ENCODE results near the gene HYAL4.

DNA sequence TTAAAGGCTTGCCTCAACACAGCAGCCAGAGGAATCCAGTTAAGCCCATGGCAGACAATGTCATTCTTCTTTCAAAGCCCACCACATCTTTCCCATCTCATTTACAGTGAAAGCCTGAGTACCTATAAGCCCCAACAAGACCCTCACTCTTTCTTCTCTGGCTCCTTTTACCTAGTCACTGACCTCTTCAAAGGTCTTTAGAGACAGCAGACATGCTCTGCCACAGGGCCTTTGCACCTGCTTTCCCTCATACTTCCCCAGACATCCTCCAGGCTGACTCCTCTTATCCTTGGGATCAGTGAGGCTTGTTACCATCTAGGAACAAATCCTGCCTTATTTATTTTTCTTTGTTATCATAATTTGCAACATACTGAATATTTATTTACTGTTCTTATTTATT is 17.8 kb downstream of the HYAL4 start:
- TF ChIP-seq CTCF (IDR thresholded peaks at IDR 0.05) (no peak), REST (IDR thresholded peaks at IDR 0.05; ENCODE audit: insufficient read depth in 1 of 2, low read depth in 2 of 2, low read length in 1 of 2) (no peak), SIN3A (IDR thresholded peaks at IDR 0.05; ENCODE audit: borderline replicate concordance, insufficient read depth, low read depth, low read length) (no peak), POLR2AphosphoS5 (IDR thresholded peaks at IDR 0.05; ENCODE audit: low read depth, low read length) (no peak)

All from Panc1 (cell line).